Gastrocnemius medialis (tissue), 4 donors: ENCODE measurements around the gene CRACDL. TPM values are rescaled to one million over a fixed set of nuclear protein-coding genes. Genes with fewer than 3 reads are reported as not detected.

Source experiments
- ATAC-seq, 2 donors: fragments of 150-250 bp; one replicate each; pipeline ENCODE4 v1.9.1; 2016
- DNase-seq, 2 donors: peaks; one replicate each; pipeline ENCODE4 v3.0.0-alpha.2; 2019
- H3K27ac ChIP-seq, 4 donors: fragments of 200-600 bp; sonication (generic); 1 replicate in 1 of 4; 2 replicates in 3 of 4; pipeline ENCODE4 v1.5.1; 2016 to 2018; ENCODE audit warnings: mild to moderate bottlenecking in 2 of 4, moderate library complexity in 1 of 4
- H3K27me3 ChIP-seq, 3 donors: fragments of 200-600 bp; sonication (generic) in 2 of 3; 1 replicate in 1 of 3; 2 replicates in 2 of 3; pipeline versions ENCODE4 v1.5.1 to v1.6.0; 2016 to 2019; ENCODE audit warnings: mild to moderate bottlenecking in 1 of 3, moderate library complexity in 1 of 3
- H3K36me3 ChIP-seq, 2 donors: fragments of 200-600 bp; sonication (generic) in 1 of 2; one replicate each; pipeline ENCODE4 v1.5.1; 2017 to 2018
- H3K4me1 ChIP-seq, 2 donors: fragments of 200-600 bp; sonication (generic) in 1 of 2; one replicate each; pipeline ENCODE4 v1.5.1; 2016 to 2017; ENCODE audit warnings: mild to moderate bottlenecking in 2 of 2
- H3K4me3 ChIP-seq, 4 donors: fragments of 200-600 bp; sonication (generic) in 3 of 4; 1 replicate in 1 of 4; 2 replicates in 3 of 4; pipeline ENCODE4 v1.5.1; 2016 to 2019; ENCODE audit warnings: mild to moderate bottlenecking in 2 of 4
- H3K9me3 ChIP-seq, 3 donors: fragments of 200-600 bp; sonication (generic) in 2 of 3; 1 replicate in 1 of 3; 2 replicates in 2 of 3; pipeline ENCODE4 v1.5.1; 2016 to 2019
- POLR2A ChIP-seq, 2 donors: fragments of 450-650 bp; IDR thresholded peaks; one replicate each; pipeline ENCODE4 v1.6.1; 2017; ENCODE audit warnings: antibody characterized with exemption in 2 of 2, mild to moderate bottlenecking in 2 of 2, moderate library complexity in 2 of 2
- in situ Hi-C, 4 donors: fragments of 200-750 bp; cut with MboI; loops; one replicate each; pipeline versions ENCODE4 v1.15.0 to v1.8.0; 2017; ENCODE audit warnings: low sequenced_read_pairs in 4 of 4
- intact Hi-C: fragments of 100-400 bp; cut with DNase I; formaldehyde crosslinking; loops from one replicate; pipeline ENCODE4 v1.15.1; 2023; ENCODE audit warnings: low total_unique reads
- total RNA-seq, 4 donors: library from RNA; depleted of rRNA; stranded (reverse); fragments of >200 nt; gene quantifications; one replicate each; pipeline versions ENCODE4 v1.1.0 to v1.2.3, GENCODE V29; 2016
- TF ChIP-seq, protein P1 (sequence below), 5 experiments: fragments of 450-650 bp in 3 of 5; fragments of 200-600 bp in 2 of 5; sonication (generic) in 2 of 5; IDR thresholded peaks in 4 of 5; conservative IDR thresholded peaks in 1 of 5; 1 replicate in 4 of 5; 2 replicates in 1 of 5; pipeline ENCODE4 v1.5.1; 2016 to 2019; ENCODE audit warnings: antibody characterized with exemption in 5 of 5, mild to moderate bottlenecking in 3 of 5, moderate library complexity in 3 of 5

The CRACDL gene
- total RNA-seq, 4 donors from 2014 or later, result 0.71 to 18.2 (median 2.9) TPM

- peaks cover 0 to 2% (median 0%) of the 10 kb centered on the region in 3 donors for H3K27me3 ChIP-seq
- DNase-seq (no peak), ATAC-seq (no peak)
- H3K36me3 ChIP-seq, result no peaks in the 10 kb centered on the region
- no peak overlapping the region for H3K27ac ChIP-seq
- TF ChIP-seq, protein P1, sequence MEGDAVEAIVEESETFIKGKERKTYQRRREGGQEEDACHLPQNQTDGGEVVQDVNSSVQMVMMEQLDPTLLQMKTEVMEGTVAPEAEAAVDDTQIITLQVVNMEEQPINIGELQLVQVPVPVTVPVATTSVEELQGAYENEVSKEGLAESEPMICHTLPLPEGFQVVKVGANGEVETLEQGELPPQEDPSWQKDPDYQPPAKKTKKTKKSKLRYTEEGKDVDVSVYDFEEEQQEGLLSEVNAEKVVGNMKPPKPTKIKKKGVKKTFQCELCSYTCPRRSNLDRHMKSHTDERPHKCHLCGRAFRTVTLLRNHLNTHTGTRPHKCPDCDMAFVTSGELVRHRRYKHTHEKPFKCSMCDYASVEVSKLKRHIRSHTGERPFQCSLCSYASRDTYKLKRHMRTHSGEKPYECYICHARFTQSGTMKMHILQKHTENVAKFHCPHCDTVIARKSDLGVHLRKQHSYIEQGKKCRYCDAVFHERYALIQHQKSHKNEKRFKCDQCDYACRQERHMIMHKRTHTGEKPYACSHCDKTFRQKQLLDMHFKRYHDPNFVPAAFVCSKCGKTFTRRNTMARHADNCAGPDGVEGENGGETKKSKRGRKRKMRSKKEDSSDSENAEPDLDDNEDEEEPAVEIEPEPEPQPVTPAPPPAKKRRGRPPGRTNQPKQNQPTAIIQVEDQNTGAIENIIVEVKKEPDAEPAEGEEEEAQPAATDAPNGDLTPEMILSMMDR (IDR thresholded peaks at IDR 0.05 in 4 of 5, conservative IDR thresholded peaks at IDR 0.05 in 1 of 5), result no peak
- no peak for TF ChIP-seq POLR2A (IDR thresholded peaks at IDR 0.05)
- in situ Hi-C loops (no loop called here), intact Hi-C loops (no loop called here)
- no peaks in the 10 kb centered on the region for H3K9me3 ChIP-seq
- no peak overlapping the region for H3K4me3 ChIP-seq
- H3K4me1 ChIP-seq, result peaks cover 0 to 7% of the 10 kb centered on the region in 2 donors
Observed at GRCh38 chr2:98746426-98746825, 189.6 kb downstream of the CRACDL start.

- DNase-seq (no peak), ATAC-seq (no peak)
- Histone ChIP-seq H3K4me3 (no peak overlapping the region), H3K27me3 (no peaks in the 10 kb centered on the region), H3K9me3 (no peaks in the 10 kb centered on the region), H3K4me1 (peaks cover 0 to 7% of the 10 kb centered on the region in 2 donors), H3K36me3 (no peaks in the 10 kb centered on the region), H3K27ac (no peak overlapping the region)
- TF ChIP-seq POLR2A (IDR thresholded peaks at IDR 0.05), result no peak
- TF ChIP-seq, protein P1 (IDR thresholded peaks at IDR 0.05 in 4 of 5, conservative IDR thresholded peaks at IDR 0.05 in 1 of 5), result no peak
- in situ Hi-C loops (no loop called here), intact Hi-C loops (no loop called here)
Observed at GRCh38 chr2:98744595-98744994, 191.4 kb downstream of the CRACDL start.

Other genes with a start within 250 kb of the CRACDL start
- 10 to 100 TPM in 3 of 4 donors, 1 to 10 TPM in 1; 4.2 to 14.1 (median 12.2) TPM for gene MGAT4A, start 205.1 kb downstream of the CRACDL start, total RNA-seq
- gene C2orf15, start 205.5 kb upstream of the CRACDL start, total RNA-seq, result not detected
- 1 to 10 TPM in 2 of 4 donors, under 1 TPM in 2; 0.40 to 5.8 (median 1.5) TPM for gene TSGA10, start 218.7 kb upstream of the CRACDL start, total RNA-seq
- gene LIPT1, start 218.7 kb upstream of the CRACDL start, total RNA-seq, result 1 to 10 TPM; 4.2 to 7.5 (median 6.2) TPM
- gene MITD1, start 244.8 kb upstream of the CRACDL start, total RNA-seq, result 10 to 100 TPM; 12.3 to 16.8 (median 13.2) TPM
- 10 to 100 TPM; 29.3 to 43.4 (median 35.5) TPM for gene MRPL30, start 245.0 kb upstream of the CRACDL start, total RNA-seq